ENCODE measurements around the gene DAPL1. TPM values are rescaled to one million over a fixed set of nuclear protein-coding genes. Genes with fewer than 3 reads are reported as not detected.

The DAPL1 gene
- total RNA-seq, 1 donor from 2014 or later = not detected

GRCh38 chr2:158823486-158824237 lies 28.5 kb downstream of the DAPL1 start:
- TF ChIP-seq CTCF (IDR thresholded peaks at IDR 0.05) = no peak
- Histone ChIP-seq H3K27me3 (no peaks in the 10 kb centered on the region), H3K36me3 (no peaks in the 10 kb centered on the region), H3K4me3 (no peak overlapping the region), H3K4me1 (no peaks in the 10 kb centered on the region), H3K9me3 (no peaks in the 10 kb centered on the region), H3K27ac (no peak overlapping the region)
- ATAC-seq = no peak
- DNase-seq = no peak
- intact Hi-C loops (cut with DNase I) = no loop called here

- no peaks in the 10 kb centered on the region for H3K4me1 ChIP-seq
- no peaks in the 10 kb centered on the region for H3K9me3 ChIP-seq
- H3K27me3 ChIP-seq = no peaks in the 10 kb centered on the region
- ATAC-seq (no peak), DNase-seq (no peak)
- no peak for TF ChIP-seq CTCF (IDR thresholded peaks at IDR 0.05)
- no peak overlapping the region for H3K27ac ChIP-seq
- no peaks in the 10 kb centered on the region for H3K36me3 ChIP-seq
- intact Hi-C loops (cut with DNase I) = no loop called here
- no peak overlapping the region for H3K4me3 ChIP-seq
These were observed 29.9 kb downstream of the DAPL1 start for GRCh38 chr2:158825021-158825420.

GRCh38 chr2:158826965-158827364 lies 31.8 kb downstream of the DAPL1 start:
- Histone ChIP-seq H3K36me3 (no peaks in the 10 kb centered on the region), H3K27me3 (no peaks in the 10 kb centered on the region), H3K27ac (no peak overlapping the region), H3K9me3 (no peaks in the 10 kb centered on the region), H3K4me3 (no peak overlapping the region), H3K4me1 (no peaks in the 10 kb centered on the region)
- DNase-seq = no peak
- ATAC-seq = no peak
- no peak for TF ChIP-seq CTCF (IDR thresholded peaks at IDR 0.05)
- intact Hi-C loops (cut with DNase I) = no loop called here

GRCh38 chr2:158828378-158829164 lies 33.5 kb downstream of the DAPL1 start:
- Histone ChIP-seq H3K36me3 (no peaks in the 10 kb centered on the region), H3K27ac (no peak overlapping the region), H3K4me1 (no peaks in the 10 kb centered on the region), H3K9me3 (no peaks in the 10 kb centered on the region), H3K4me3 (no peak overlapping the region), H3K27me3 (no peaks in the 10 kb centered on the region)
- intact Hi-C loops (cut with DNase I) = no loop called here
- DNase-seq = no peak
- no peak for ATAC-seq
- no peak for TF ChIP-seq CTCF (IDR thresholded peaks at IDR 0.05)

GRCh38 chr2:158829167-158829566 lies 34.0 kb downstream of the DAPL1 start:
- intact Hi-C loops (cut with DNase I) = no loop called here
- Histone ChIP-seq H3K4me3 (no peak overlapping the region), H3K27ac (no peak overlapping the region), H3K27me3 (no peaks in the 10 kb centered on the region), H3K36me3 (no peaks in the 10 kb centered on the region), H3K9me3 (no peaks in the 10 kb centered on the region), H3K4me1 (no peaks in the 10 kb centered on the region)
- DNase-seq (no peak), ATAC-seq (no peak)
- no peak for TF ChIP-seq CTCF (IDR thresholded peaks at IDR 0.05)

Measured in upper lobe of right lung (tissue), 1 donor.